Stimulated activated CD4-positive, alpha-beta T cell treated with anti-CD3 and anti-CD28 coated beads, Interleukin-12 subunit alpha, Interleukin-12 subunit beta, amount 100 ng/mL, for 48 hours (primary cell): Measurements from ENCODE around the gene NEUROG1.

Experiments
- DNase-seq, 3 donors: peaks; one replicate each; pipeline ENCODE4 v3.0.0-alpha.2; 2020; ENCODE audit warnings: low read depth in 2 of 3, low spot score in 1 of 3

The NEUROG1 gene

GRCh38 chr5:135565266-135565665 lies 29.5 kb upstream of the NEUROG1 start:
- no peak for DNase-seq

DNA sequence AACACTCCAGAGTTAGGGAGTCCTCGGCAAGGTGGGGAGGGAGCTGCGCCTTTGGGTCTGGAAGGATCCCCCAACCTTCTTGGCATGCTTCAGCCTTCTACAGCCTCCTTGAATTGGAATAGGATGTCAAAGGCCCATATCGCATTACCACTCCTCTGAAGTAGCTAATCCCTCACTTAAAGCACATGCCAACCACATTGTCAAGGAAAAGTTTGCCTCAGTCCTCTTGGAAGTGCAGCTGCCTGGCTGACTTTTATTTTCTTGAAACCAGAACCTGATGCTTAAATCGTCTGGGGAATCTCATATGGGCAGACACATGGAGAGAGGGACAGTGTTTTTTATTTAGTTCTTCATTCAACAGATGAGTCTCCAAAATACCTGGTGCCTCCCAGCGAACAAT lies 28.6 kb upstream of the NEUROG1 start:
- no peak for DNase-seq

GRCh38 chr5:135561266-135561665 lies 25.5 kb upstream of the NEUROG1 start:
- no peak for DNase-seq

DNA sequence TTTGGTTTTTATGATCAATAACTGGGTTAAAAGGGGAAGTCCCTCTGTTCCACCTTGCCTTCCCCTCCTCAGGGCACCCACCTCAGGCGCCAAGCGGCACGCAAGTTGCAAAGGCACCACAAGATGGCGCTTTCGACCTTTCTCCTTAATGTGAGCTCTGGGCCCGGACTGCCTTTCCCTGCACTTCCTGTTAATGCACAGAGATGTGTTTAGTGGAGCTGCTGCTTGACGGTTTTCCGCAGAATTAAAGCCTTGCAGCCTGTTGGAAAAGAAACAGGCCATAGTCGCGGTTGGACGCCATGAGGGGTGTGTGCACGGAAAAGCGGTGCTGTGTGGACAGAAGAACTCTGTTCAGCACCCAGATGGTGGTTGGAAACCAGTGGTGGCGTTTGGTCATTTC lies 25.1 kb upstream of the NEUROG1 start:
- DNase-seq = peak; percentile 67 to 79 (median 67)

- DNase-seq = no peak
Measured at GRCh38 chr5:135559354-135559753, 23.6 kb upstream of the NEUROG1 start.

DNA sequence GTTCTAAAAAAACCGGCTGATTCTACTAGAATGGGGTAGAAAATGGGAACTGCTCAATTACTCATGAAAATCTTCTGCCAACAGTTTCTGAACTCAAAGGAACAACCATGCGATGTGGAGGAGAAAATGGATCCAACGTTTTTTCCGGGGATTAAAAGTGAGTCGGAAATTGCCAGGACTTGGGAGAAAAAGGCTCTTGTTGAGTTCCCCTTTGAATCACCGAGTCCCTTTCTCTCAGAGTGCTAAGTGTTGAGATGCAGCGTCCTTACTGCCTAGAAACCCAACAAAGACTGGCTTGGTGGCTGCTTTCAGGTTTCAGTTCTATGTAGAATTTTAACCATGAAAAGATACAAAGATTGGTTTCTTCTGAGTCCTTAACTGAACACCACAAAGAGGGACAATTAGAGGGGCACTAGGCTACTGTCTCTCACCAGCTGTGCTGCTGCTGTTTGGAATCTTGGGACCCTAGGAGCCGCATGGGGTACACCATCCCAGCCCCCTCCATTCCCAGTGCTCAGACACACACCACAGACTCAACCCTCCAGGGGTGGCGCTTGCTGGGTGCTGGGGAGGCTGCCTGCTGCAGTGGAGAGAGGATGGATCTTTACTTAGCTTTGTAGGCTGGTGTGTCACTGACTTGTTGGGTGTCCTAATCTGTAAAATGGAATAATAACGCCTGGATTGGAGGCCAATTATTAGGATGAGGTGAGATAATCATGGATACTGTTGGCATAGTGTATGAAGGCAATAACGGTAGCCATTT lies 21.5 kb upstream of the NEUROG1 start:
- DNase-seq = no peak

DNA sequence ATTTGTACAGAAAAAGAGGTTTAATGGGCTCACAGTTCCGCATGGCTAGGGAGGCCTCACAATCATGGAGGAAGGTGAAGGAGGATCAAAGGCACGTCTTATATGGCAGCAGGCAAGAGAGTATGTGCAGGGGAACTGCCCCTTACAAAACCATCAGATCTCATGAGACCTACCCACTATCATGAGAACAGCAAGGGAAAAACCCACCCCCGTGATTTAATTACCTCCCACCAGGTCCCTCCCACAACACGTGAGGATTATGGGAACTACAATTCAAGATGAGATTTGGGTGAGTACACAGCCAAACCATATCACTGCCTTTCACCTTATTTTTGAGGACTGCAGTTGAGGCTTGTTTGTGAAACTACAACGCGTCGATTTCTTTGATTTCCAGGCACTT lies 20.9 kb upstream of the NEUROG1 start:
- no peak for DNase-seq

GRCh38 chr5:135555530-135555929 lies 19.8 kb upstream of the NEUROG1 start:
- no peak for DNase-seq

DNA sequence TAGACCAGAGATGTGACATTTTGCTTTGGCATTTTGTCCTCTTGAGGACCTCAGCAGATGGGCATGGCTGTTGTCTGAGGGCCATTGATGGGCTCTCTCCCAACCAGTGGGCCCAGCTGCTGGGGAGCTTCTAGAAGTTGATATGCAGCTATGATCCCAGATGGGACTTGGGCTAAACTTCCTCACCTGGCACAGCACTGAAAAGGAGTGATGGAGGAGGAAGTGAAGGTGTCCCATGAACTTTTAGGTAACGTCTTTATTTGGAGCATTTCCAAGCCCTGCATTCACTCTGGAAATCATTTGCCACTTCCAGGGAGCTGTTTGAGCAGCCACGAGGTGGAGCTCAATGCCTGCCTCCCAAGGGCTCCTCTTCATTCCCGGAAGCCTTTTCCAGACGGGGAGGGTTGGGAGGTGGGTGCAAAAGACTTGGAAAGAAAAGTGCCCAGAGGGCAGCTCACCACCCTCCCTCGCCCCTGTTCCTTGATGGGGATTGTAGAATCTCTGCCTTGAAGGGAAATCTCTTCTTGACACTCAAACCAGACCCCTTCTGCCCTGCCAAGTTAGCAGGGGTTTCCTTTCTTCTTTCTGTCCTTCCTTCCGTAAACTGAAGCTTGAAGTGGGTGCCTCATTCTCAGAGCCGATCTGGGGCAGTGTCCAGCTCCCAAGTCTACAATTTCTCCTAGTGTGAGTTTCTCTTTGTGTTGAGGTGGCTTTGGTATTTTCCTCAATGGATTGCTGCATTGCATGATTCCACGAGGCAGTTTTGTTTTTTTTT lies 18.1 kb upstream of the NEUROG1 start:
- DNase-seq = no peak

DNA sequence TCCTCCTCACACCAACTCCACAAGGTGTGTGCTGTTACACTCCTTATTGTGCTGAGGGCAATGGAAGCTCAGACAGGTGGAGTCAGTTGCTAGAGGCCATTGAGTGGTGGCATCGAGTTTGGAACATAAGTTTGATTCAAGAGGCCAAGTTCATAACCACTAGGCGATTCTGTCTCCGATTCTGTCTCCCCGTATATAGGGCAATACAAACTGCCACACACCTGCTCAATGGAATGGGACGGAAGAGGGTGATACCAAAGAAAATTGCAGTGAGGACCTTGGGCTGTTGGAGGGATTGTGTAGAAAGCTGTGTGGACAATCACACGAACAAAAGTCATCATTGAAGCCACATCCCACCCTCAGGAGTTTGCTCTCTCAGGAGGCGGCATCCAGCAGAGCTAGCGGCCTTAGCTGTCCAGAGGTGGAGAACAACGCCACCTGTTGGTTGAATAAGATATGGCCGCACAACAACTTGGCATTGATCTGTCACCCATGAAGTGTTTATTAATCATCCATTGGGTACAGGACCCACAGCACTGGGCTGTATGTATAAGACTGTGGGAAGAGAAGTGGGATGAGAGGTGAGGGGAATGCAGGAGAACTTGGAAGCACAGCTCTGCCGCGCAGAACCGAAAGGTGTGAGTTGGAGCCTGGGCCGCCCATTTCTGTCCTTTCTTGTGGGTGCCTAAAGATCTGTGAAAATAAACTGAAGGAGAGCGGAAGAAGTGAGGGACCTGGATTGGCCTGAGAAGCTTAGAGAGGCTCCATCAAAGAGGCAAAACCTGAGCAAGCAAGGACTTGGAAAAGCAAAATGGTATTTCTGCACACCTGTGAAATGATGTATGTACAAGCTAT lies 16.1 kb upstream of the NEUROG1 start:
- DNase-seq = peak; percentile 26 to 63 (median 45)

- no peak for DNase-seq
Measured at GRCh38 chr5:135549413-135549812, 13.6 kb upstream of the NEUROG1 start.

DNA sequence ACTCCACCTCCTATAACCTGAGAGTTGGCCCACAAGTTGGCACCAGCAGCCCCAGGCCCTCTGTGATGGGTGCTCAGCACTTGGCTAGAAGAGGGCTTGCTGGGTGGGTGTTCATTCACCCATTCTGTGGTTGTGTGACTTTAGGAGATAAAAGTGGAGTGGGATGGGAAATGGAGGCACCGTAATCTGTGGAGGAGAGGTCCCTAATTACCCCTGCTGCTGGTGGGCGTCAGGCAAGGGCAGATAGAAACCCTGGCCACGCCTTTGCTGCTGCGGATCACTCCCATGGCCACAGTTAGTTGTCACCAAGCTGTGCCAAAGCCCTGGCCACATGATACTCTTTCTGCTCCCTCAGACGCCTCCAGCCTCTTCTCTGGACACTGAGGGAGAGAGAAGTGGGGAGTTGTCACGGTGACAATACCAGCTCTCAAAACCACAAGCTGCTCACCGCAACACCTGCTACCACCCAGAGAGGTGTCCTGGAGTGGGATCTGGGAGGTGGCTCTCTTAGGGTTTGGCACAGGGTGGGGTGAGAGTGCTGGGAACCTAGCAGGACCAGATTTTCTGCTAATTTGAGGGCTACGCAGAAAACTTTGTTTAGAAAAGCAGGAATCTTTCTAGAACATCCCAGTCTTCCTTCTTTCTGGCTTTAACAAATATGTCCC lies 12.0 kb upstream of the NEUROG1 start:
- no peak for DNase-seq

- no peak for DNase-seq
Measured at GRCh38 chr5:135546912-135547311, 11.1 kb upstream of the NEUROG1 start.

DNA sequence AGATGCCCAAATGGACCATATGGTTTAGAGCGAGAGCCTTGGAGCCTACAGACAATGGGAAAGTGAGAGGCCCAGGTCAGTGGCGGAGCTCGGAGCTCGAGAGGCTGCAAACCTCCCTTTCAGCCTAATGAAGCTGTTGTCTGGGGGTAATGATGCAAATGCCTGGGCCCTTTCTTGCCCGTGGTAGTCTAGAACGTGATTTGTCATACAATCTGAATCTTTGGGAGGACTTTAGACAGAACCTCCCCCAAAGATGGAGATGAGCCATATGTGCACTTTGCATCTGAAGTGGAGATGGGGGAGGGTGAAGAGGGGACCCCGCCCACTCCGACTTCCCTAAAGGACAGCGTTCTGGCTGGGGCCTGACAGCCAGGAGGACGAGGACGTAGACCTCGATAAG lies 10.3 kb upstream of the NEUROG1 start:
- DNase-seq = no peak

- no peak for DNase-seq
Measured at GRCh38 chr5:135545099-135545498, 9.3 kb upstream of the NEUROG1 start.

DNA sequence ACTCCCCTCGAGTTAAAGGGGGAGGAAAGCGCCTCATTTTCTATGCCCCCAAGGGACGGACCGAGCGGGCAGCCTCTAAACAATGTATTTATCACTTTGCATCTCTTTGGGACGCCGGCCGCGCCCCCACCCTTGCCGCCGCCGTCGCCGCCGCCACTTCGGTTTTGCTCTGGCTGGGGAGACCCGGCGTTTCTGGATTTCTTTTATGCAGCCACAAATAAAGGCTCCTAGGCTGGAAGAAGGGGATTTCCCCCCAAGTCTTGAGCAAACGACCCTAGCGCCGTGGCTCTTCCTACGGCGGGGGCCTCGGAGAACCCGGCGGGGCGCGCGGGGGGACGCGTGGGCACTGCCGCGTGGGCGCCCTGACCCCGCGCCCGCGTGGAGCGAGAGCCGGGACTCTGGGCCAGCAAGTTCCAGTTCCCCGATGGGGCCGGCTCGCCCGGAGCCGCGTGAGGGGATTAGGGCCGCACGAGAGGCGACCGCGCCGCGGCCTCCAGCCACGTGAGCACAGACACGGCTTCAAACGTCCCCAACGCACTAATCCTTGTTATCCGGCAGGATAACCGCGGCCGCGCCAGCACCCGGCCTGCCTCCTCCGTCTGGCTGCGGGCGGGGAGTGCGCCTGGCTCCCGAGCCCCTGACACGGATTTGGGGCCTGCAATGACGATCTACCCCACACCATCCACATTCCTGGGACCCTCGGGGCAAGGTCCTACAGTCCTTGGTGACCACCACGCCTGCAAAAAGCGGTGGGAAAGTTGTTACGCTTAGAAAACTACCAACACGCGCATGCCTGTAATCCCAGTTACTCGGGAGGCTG lies 7.9 kb upstream of the NEUROG1 start:
- no peak for DNase-seq

GRCh38 chr5:135543001-135543484 lies 7.3 kb upstream of the NEUROG1 start:
- DNase-seq = no peak

DNA sequence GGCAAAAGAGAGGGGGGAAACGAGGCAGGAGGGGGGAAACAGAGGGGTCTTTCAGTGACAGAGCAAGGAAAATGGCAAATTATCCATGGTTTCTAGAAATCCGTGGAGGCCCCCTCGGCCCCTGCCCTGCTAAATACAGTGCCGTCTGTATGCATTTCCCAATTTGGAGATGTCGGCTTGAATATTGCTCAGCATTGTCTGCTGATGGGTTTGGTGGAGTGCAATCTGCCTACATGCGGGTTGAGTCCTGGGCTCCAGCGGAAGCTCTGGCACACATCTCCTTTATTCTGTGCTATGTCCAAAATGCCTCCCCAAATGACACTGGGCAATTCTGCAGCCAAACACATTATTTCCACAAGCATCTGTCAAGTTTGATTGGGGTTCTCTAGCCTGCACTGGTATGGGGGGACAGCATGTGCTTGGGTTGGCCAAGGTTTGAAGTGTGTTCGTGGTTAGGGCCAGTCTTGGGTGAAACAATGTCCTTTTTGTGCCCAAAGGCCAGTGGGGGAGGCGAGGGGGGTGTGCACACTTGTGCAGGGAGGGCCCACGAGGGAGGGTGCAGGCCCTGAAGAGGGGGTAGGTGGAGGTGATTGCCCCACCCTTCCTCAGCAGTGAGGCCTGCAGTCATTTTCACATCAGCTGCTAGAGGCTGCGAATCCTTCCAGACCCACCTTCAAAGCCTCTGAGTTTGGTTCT lies 6.2 kb upstream of the NEUROG1 start:
- no peak for DNase-seq

GRCh38 chr5:135539430-135540005 lies 3.8 kb upstream of the NEUROG1 start:
- no peak for DNase-seq
